Chondrocyte (in vitro differentiated cells): ENCODE results near the gene CASP7. TPM values are rescaled to one million over a fixed set of nuclear protein-coding genes. Genes with fewer than 3 reads are reported as not detected.

Source experiments
- DNase-seq: peaks from one replicate; pipeline ENCODE4 v3.0.0; 2021; ENCODE audit warnings: mixed read lengths, low spot score
- H3K27ac Mint-ChIP-seq: one replicate; pipeline ENCODE4 v1.8.0; 2021; ENCODE audit warnings: mild to moderate bottlenecking, moderate library complexity, mixed read lengths; ENCODE audit not compliant: unreplicated experiment
- H3K27me3 Mint-ChIP-seq: 2 replicates; pipeline ENCODE4 v1.8.0; 2021; ENCODE audit warnings: low read depth, mixed read lengths
- H3K36me3 Mint-ChIP-seq: 2 replicates; pipeline ENCODE4 v1.8.0; 2021; ENCODE audit warnings: low read depth, mixed read lengths
- H3K4me1 Mint-ChIP-seq: 2 replicates; pipeline ENCODE4 v1.8.0; 2021; ENCODE audit warnings: low read depth, mild to moderate bottlenecking, mixed read lengths
- H3K4me3 Mint-ChIP-seq: one replicate; pipeline ENCODE4 v1.8.0; 2021; ENCODE audit warnings: mild to moderate bottlenecking, moderate library complexity, mixed read lengths; ENCODE audit not compliant: unreplicated experiment
- H3K9me3 Mint-ChIP-seq: 2 replicates; pipeline ENCODE4 v1.8.0; 2021; ENCODE audit warnings: low read depth, mixed read lengths
- total RNA-seq: library from RNA; stranded (reverse); gene quantifications from 3 replicates; pipeline ENCODE4 v1.2.1, GENCODE V29; 2021
- TF ChIP-seq, protein P1 (sequence below): fragments of 200-600 bp; sonication (generic); IDR thresholded peaks from 2 replicates; pipeline ENCODE4 v1.5.0; 2021; ENCODE audit warnings: antibody characterized with exemption, mild to moderate bottlenecking, moderate library complexity

The CASP7 gene
- total RNA-seq, 1 donor from 2014 or later = 24.0 TPM

DNA sequence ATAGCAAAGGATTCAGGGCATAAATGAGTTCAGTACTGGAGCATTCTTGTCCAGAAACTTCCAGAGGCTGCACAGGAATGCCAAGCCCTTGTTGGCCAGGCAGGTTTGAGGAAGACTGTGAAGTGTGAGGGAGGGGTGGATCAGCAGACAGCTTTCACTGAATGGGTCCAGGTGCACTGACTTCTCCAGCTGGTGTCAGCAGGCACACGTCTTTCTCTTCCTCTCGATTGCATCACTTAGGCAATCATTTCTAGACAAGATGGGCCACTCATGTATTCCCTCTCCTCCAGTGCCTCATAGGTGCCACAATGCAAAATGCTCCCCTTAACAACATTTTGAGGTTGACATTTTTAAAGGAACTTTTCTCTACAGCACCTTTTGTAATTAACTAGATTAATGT is 56.2 kb downstream of the CASP7 start:
- peaks cover 5% of the 10 kb centered on the region for H3K27me3 Mint-ChIP-seq
- no peak for DNase-seq
- TF ChIP-seq, protein P1, sequence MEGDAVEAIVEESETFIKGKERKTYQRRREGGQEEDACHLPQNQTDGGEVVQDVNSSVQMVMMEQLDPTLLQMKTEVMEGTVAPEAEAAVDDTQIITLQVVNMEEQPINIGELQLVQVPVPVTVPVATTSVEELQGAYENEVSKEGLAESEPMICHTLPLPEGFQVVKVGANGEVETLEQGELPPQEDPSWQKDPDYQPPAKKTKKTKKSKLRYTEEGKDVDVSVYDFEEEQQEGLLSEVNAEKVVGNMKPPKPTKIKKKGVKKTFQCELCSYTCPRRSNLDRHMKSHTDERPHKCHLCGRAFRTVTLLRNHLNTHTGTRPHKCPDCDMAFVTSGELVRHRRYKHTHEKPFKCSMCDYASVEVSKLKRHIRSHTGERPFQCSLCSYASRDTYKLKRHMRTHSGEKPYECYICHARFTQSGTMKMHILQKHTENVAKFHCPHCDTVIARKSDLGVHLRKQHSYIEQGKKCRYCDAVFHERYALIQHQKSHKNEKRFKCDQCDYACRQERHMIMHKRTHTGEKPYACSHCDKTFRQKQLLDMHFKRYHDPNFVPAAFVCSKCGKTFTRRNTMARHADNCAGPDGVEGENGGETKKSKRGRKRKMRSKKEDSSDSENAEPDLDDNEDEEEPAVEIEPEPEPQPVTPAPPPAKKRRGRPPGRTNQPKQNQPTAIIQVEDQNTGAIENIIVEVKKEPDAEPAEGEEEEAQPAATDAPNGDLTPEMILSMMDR = no peak
- no peak overlapping the region for H3K4me3 Mint-ChIP-seq
- H3K27ac Mint-ChIP-seq = no peak overlapping the region
- no peaks in the 10 kb centered on the region for H3K9me3 Mint-ChIP-seq
- H3K4me1 Mint-ChIP-seq = peaks cover 26% of the 10 kb centered on the region
- H3K36me3 Mint-ChIP-seq = no peaks in the 10 kb centered on the region

DNA sequence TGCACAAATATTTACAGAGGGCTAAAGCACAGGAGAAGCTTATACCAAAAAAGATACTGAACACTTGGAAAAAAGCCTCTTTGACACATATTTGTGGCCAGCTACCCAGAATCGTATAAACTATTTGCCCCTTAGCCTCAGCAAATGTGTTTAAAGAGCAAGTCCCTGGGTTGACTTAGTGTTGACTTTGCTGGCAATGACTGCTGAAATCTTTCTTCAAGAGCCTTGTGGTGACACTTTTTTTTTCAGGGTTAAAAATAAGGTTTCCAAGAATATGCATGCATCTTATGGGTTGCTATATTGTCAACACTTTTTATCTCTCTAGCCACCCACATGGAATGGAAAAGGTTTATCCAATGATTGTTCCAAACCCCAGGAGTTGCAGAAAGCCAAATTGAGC is 56.9 kb downstream of the CASP7 start:
- Mint-ChIP-seq H3K9me3 (no peaks in the 10 kb centered on the region), H3K36me3 (no peaks in the 10 kb centered on the region), H3K27me3 (peaks cover 5% of the 10 kb centered on the region), H3K27ac (no peak overlapping the region), H3K4me3 (no peak overlapping the region), H3K4me1 (peaks cover 22% of the 10 kb centered on the region)
- TF ChIP-seq, protein P1 = no peak
- DNase-seq = no peak

- H3K4me3 Mint-ChIP-seq = no peak overlapping the region
- H3K36me3 Mint-ChIP-seq = no peaks in the 10 kb centered on the region
- no peak overlapping the region for H3K27ac Mint-ChIP-seq
- peaks cover 18% of the 10 kb centered on the region for H3K4me1 Mint-ChIP-seq
- no peak for DNase-seq
- H3K9me3 Mint-ChIP-seq = no peaks in the 10 kb centered on the region
- TF ChIP-seq, protein P1 = no peak
- H3K27me3 Mint-ChIP-seq = peaks cover 5% of the 10 kb centered on the region
Observed at GRCh38 chr10:113739031-113739430, 59.3 kb downstream of the CASP7 start.

GRCh38 chr10:113739577-113739976 is 59.9 kb downstream of the CASP7 start:
- Mint-ChIP-seq H3K27me3 (peaks cover 6% of the 10 kb centered on the region), H3K4me1 (peaks cover 18% of the 10 kb centered on the region), H3K36me3 (no peaks in the 10 kb centered on the region), H3K9me3 (no peaks in the 10 kb centered on the region), H3K4me3 (no peak overlapping the region), H3K27ac (no peak overlapping the region)
- DNase-seq = no peak
- TF ChIP-seq, protein P1 = no peak

- TF ChIP-seq, protein P1 = no peak
- H3K4me3 Mint-ChIP-seq = no peak overlapping the region
- no peak for DNase-seq
- H3K27me3 Mint-ChIP-seq = peaks cover 8% of the 10 kb centered on the region
- H3K9me3 Mint-ChIP-seq = no peaks in the 10 kb centered on the region
- H3K4me1 Mint-ChIP-seq = peaks cover 14% of the 10 kb centered on the region
- H3K27ac Mint-ChIP-seq = no peak overlapping the region
- H3K36me3 Mint-ChIP-seq = no peaks in the 10 kb centered on the region
Observed at GRCh38 chr10:113740850-113741249, 61.1 kb downstream of the CASP7 start.
